Retinal pigment epithelial cell (primary cell): ENCODE measurements around the gene EWSR1.
"Not testable (repeated sequence)": the region's sequence is repeated elsewhere in the genome, so short reads cannot be mapped to it uniquely, and the experiment has no call there.

Experiments
- DNase-seq: peaks from one replicate; pipeline ENCODE4 v3.0.0-alpha.2; 2010; ENCODE audit warnings: low read depth
- H3K4me3 ChIP-seq: 2 replicates; pipeline ENCODE4 v1.5.1; 2011; ENCODE audit warnings: mild to moderate bottlenecking, low read length, control low read depth, moderate library complexity
- CTCF ChIP-seq: conservative IDR thresholded peaks from 2 replicates; pipeline ENCODE4 v1.5.1; 2011; ENCODE audit warnings: low read depth, low read length, control low read depth, inconsistent platforms

The EWSR1 gene

GRCh38 chr22:29267858-29268510 is at the start of gene EWSR1, which contains the start of gene RHBDD3:
EWSR1 (plus strand) TSS chr22:29268268; CDS start chr22:29268337, 69 bp downstream.
RHBDD3 (minus strand) TSS chr22:29267981; CDS start chr22:29265626, 2,355 bp downstream.
- DNase-seq = peak; percentile 92
- TF ChIP-seq CTCF = no peak
- peak within 1 kb of the TSS; percentile 92 for H3K4me3 ChIP-seq

GRCh38 chr22:29218758-29219408 is 49.2 kb upstream of the EWSR1 start:
- no peak for DNase-seq
- no peak overlapping the region for H3K4me3 ChIP-seq
- no peak for TF ChIP-seq CTCF

- not testable (repeated sequence) for DNase-seq, H3K4me3 ChIP-seq
Measured at GRCh38 chr22:29219409-29219782, 48.7 kb upstream of the EWSR1 start.

- DNase-seq = no peak
- H3K4me3 ChIP-seq = no peak overlapping the region
- no peak for TF ChIP-seq CTCF
Measured at GRCh38 chr22:29219881-29220670, 48.0 kb upstream of the EWSR1 start.

- no peak overlapping the region for H3K4me3 ChIP-seq
- DNase-seq = no peak
- TF ChIP-seq CTCF = no peak
Measured at GRCh38 chr22:29224121-29224858, 43.8 kb upstream of the EWSR1 start.

GRCh38 chr22:29224859-29225410 is 43.1 kb upstream of the EWSR1 start:
- no peak for DNase-seq
- TF ChIP-seq CTCF = no peak
- H3K4me3 ChIP-seq = no peak overlapping the region
